Measurements from ENCODE around the gene PHKB. TPM values are rescaled to one million over a fixed set of nuclear protein-coding genes. Genes with fewer than 3 reads are reported as not detected.

PHKB gene
- total RNA-seq, 4 donors from 2014 or later = 71.4 to 114 (median 90.1) TPM

DNA sequence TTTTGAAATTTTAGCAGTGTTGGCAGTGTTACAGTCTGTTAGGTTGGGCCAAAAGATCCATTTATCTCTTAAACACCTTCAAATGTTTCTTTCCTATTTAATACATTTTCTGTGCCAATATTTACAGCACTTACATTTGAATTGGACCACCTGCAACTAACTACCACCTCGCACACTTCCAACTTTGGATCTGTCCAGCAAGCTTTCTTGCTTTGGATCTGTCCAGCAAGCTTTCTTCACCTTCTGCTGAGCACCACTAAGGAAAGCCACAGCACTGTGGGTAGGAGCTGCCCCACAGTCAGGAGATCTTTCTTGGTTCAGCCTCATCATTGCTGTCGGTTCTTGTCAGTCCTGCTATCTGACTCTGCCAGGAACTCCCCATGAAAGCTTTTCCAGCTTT lies 129.3 kb downstream of the PHKB start:
- TF ChIP-seq, protein P1, sequence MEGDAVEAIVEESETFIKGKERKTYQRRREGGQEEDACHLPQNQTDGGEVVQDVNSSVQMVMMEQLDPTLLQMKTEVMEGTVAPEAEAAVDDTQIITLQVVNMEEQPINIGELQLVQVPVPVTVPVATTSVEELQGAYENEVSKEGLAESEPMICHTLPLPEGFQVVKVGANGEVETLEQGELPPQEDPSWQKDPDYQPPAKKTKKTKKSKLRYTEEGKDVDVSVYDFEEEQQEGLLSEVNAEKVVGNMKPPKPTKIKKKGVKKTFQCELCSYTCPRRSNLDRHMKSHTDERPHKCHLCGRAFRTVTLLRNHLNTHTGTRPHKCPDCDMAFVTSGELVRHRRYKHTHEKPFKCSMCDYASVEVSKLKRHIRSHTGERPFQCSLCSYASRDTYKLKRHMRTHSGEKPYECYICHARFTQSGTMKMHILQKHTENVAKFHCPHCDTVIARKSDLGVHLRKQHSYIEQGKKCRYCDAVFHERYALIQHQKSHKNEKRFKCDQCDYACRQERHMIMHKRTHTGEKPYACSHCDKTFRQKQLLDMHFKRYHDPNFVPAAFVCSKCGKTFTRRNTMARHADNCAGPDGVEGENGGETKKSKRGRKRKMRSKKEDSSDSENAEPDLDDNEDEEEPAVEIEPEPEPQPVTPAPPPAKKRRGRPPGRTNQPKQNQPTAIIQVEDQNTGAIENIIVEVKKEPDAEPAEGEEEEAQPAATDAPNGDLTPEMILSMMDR (IDR thresholded peaks at IDR 0.05; ENCODE audit: low read depth) = no peak

GRCh38 chr16:47592232-47592631 lies 131.1 kb downstream of the PHKB start:
- TF ChIP-seq, protein P1 (IDR thresholded peaks at IDR 0.05; ENCODE audit: low read depth) = no peak

DNA sequence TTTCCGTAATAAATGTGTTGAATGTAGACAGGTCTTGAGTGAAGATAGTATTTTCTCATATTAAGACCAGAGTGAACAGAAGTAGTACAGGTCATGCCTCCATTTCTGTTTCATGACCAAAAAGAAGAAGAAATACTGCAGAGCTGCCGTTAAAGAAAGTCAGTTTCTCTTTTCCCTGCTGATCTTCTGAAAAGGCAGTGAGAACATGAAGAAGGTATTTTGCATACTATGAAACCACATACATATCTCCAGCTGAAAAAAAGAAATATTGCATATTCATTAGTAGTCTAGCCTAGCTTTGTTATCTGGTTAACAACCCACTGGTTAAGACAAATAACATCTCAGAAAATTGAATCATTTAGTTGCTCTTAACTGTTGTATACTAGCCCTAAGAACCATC lies 138.4 kb downstream of the PHKB start:
- TF ChIP-seq, protein P1 (IDR thresholded peaks at IDR 0.05; ENCODE audit: low read depth) = no peak

DNA sequence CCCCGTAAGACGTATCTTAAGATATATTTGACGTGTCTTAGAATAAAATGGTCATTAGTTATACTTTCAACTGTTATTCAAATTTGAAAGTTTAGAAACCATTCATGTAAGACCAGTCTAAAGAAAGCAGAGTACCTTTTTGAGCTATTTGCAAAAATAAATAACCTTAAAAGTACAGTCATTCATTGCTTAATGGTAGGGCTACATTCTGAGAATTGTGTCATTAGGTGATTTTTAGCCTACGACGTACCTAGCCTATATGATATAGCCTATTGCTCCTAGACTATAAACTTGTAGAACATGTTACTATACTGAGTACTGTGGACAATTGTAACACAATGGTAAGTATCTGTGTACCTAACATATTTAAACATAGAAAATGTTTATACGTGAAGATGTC lies 139.2 kb downstream of the PHKB start:
- TF ChIP-seq, protein P1 (IDR thresholded peaks at IDR 0.05; ENCODE audit: low read depth) = no peak

DNA sequence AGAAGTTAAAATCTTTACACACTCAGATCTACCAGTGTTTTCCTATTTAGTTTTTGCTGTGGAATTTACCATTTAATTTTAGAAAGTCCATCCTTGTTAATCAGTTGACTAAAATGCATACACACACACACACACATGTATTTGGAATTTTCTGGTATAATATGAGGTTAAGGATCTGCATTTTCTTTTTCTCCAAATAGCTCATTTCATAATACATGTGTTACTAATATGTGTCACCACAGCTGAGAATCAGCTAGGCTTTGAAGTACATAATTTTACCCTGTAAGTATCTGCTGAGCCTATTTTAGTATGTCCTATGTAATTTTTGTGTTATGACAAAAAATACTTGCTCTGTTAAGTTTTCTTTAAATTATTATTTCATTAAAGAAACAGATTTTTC lies 143.2 kb downstream of the PHKB start:
- TF ChIP-seq, protein P1 (IDR thresholded peaks at IDR 0.05; ENCODE audit: low read depth) = no peak

DNA sequence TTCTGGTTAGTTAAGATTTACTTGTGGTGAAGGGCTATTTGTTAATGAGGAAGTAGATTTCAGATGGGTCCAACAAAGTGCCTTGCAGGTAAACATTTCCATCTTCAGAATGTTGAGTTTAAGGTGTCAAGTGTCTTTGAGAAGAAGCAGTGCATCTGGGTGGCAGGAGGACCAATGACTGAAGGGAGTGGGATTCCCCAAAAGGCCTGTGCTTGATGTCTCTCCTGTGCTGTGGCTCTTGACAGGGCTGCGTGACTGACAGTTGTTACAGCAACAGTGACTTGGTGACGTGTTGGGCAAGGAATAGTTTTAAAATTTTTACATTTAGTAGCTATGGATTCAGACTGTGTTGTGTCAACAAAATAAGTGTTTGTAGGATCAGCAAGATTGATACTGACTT lies 149.9 kb downstream of the PHKB start:
- TF ChIP-seq, protein P1 (IDR thresholded peaks at IDR 0.05; ENCODE audit: low read depth) = no peak

DNA sequence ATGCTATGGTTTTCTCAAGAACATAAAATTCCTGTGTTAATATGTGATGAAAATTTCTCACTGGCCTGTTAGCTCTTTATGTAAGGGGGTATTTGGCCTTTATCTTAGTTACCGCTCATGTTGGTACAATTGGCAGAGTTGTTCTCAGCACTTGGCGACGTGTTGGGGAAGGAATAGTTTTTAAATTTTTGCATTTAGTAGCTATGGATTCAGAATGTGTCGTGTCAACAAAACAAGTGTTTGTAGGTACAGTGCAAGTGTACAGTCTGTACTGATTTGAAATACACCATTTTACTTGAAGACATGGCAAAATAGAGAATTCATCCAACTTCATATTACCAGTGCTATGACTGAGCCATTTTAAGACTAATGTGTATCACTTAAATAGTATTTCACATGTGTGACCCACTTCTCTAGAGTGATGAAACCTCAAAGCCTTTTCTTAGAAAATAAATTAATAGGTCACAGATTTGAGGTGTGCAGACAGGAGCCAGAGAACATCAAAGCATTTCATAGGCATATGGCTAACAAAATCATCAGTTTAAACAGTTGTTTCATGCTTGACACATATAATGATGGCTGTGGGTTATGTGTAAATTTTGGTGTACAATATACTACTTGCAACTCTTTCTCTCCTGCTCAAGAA lies 150.8 kb downstream of the PHKB start:
- TF ChIP-seq, protein P1 (IDR thresholded peaks at IDR 0.05; ENCODE audit: low read depth) = no peak
